ENCODE results near the gene DNAH17. TPM values are rescaled to one million over a fixed set of nuclear protein-coding genes. Genes with fewer than 3 reads are reported as not detected.

Gene DNAH17
- total RNA-seq, 2 donors from 2014 or later = 0.04 TPM; not detected in 1

GRCh38 chr17:78539781-78540180, 37.4 kb downstream of the DNAH17 start:
- TF ChIP-seq, protein P1, sequence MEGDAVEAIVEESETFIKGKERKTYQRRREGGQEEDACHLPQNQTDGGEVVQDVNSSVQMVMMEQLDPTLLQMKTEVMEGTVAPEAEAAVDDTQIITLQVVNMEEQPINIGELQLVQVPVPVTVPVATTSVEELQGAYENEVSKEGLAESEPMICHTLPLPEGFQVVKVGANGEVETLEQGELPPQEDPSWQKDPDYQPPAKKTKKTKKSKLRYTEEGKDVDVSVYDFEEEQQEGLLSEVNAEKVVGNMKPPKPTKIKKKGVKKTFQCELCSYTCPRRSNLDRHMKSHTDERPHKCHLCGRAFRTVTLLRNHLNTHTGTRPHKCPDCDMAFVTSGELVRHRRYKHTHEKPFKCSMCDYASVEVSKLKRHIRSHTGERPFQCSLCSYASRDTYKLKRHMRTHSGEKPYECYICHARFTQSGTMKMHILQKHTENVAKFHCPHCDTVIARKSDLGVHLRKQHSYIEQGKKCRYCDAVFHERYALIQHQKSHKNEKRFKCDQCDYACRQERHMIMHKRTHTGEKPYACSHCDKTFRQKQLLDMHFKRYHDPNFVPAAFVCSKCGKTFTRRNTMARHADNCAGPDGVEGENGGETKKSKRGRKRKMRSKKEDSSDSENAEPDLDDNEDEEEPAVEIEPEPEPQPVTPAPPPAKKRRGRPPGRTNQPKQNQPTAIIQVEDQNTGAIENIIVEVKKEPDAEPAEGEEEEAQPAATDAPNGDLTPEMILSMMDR (IDR thresholded peaks at IDR 0.05) = no peak
- no peak for DNase-seq (ENCODE audit: low spot score)
- H3K36me3 ChIP-seq = no peaks in the 10 kb centered on the region
- no peak overlapping the region for H3K4me3 ChIP-seq
- no peak overlapping the region for H3K27ac ChIP-seq
- H3K9me3 ChIP-seq = no peaks in the 10 kb centered on the region
- no peaks in the 10 kb centered on the region for H3K4me1 ChIP-seq
- H3K27me3 ChIP-seq = no peaks in the 10 kb centered on the region

DNA sequence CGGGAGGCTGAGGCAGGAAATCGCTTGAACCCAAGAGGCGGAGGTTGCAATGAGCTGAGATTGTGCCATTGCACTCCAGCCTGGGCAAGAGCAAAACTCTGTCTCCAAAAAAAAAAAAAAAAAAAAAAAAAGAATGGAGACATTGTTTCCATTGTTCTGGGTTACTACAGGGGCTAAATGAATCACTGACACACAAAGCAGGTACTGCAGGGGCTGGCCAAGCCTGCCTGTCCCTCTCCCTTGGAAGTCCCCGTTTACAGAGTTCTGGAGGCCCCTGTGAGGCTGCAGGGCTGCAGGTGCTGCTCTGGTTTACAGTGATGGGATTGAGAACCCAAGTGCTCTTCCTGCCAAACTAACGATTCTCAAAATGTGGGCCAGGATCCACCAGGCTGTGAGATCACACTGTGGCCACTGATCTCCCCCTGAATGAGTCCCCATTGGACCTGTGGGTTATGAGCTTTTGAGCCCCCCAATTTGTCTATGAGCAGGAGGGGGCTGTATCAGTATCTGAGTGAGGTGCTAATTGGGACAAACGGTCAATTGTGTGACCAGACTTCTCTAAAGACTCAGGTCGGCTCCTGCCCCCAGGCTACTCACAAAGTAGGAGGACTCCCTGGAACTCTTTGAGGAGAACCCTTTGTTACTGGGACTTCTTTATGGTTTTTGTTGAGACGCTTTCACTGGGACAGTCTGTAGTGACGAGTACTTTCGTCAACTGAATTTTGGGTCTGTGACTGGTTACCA, 39.0 kb downstream of the DNAH17 start:
- Histone ChIP-seq H3K27ac (no peak overlapping the region), H3K9me3 (no peaks in the 10 kb centered on the region)

GRCh38 chr17:78537217-78537860, 39.9 kb downstream of the DNAH17 start:
- TF ChIP-seq, protein P1 (IDR thresholded peaks at IDR 0.05) = no peak
- Histone ChIP-seq H3K27me3 (no peaks in the 10 kb centered on the region), H3K4me1 (no peaks in the 10 kb centered on the region), H3K4me3 (no peak overlapping the region), H3K27ac (no peak overlapping the region), H3K36me3 (no peaks in the 10 kb centered on the region), H3K9me3 (no peaks in the 10 kb centered on the region)
- no peak for DNase-seq (ENCODE audit: low spot score)

More for the DNA sequence above, 39.0 kb downstream of the DNAH17 start:
- Histone ChIP-seq H3K4me3 (no peak overlapping the region), H3K4me1 (no peaks in the 10 kb centered on the region), H3K36me3 (no peaks in the 10 kb centered on the region), H3K27me3 (no peaks in the 10 kb centered on the region)
- DNase-seq (ENCODE audit: low spot score) = no peak
- TF ChIP-seq, protein P1 (IDR thresholded peaks at IDR 0.05) = no peak

- Histone ChIP-seq H3K27me3 (no peaks in the 10 kb centered on the region), H3K4me3 (no peak overlapping the region), H3K27ac (no peak overlapping the region), H3K36me3 (no peaks in the 10 kb centered on the region), H3K4me1 (no peaks in the 10 kb centered on the region), H3K9me3 (no peaks in the 10 kb centered on the region)
- no peak for DNase-seq (ENCODE audit: low spot score)
- TF ChIP-seq, protein P1 (IDR thresholded peaks at IDR 0.05) = no peak
Observed at GRCh38 chr17:78535273-78536197, 41.7 kb downstream of the DNAH17 start.

DNA sequence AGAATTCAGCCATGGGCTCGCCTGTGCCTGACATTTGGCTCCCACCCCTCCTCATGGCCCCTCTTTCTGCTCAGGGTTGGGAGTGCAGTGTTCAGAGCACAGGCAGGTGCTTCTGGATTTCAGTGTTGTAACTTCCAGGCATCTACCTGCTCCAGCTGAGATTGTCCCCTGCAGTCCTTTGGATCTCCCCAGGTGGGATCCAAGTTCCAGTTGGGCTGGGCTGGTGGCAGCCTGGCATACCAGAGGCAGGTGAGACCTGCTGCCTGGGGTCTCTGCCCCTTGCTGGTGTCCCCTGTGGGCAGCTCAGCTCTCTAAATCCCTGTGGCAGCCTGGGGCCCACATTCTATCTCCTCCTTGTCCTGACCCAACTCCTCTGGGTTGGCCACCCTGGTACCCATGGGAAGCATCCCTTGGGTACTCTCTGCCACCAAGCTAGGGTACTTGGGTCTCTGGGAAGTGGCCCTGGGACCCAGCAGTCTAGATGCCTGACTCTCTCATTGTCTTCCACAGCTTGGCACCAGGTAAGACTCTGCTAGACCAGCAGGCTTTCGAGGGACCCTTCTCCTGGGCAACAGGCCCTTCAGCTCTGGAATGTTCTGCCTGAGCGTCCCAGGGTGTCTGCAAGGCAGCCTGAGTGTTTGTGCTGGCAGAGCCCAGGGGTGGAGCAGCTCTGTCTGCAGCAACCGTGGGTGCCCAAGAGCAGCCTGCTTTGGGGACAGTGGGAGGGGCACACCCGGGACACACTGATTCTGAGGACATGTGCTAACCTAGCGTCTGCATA, 42.5 kb downstream of the DNAH17 start:
- H3K27me3 ChIP-seq = no peaks in the 10 kb centered on the region
- H3K4me1 ChIP-seq = no peaks in the 10 kb centered on the region
- no peak overlapping the region for H3K4me3 ChIP-seq
- no peak overlapping the region for H3K27ac ChIP-seq
- no peaks in the 10 kb centered on the region for H3K9me3 ChIP-seq
- no peaks in the 10 kb centered on the region for H3K36me3 ChIP-seq
- TF ChIP-seq, protein P1 (IDR thresholded peaks at IDR 0.05) = no peak
- no peak for DNase-seq (ENCODE audit: low spot score)

Data from right atrium auricular region (tissue), 2 donors.